GM12878 (cell line): Measurements from ENCODE around the gene GAL3ST2. TPM values are rescaled to one million over a fixed set of nuclear protein-coding genes. Genes with fewer than 3 reads are reported as not detected.

ENCODE experiments used
- ATF7 ChIP-seq: fragments of 450-650 bp; IDR thresholded peaks from 2 replicates; pipeline ENCODE4 v1.6.1; 2016; ENCODE audit warnings: low read depth, mild to moderate bottlenecking
- BMI1 ChIP-seq: fragments of 450-650 bp; IDR thresholded peaks from 2 replicates; pipeline ENCODE4 v1.6.1; 2016; ENCODE audit warnings: mild to moderate bottlenecking, moderate library complexity, borderline replicate concordance
- BRCA1 ChIP-seq: IDR thresholded peaks from 2 replicates; pipeline ENCODE4 v1.6.1; 2011; ENCODE audit warnings: low read depth, low read length, improper control_type of control experiment
- CHD1 ChIP-seq: IDR thresholded peaks from 2 replicates; pipeline ENCODE4 v1.6.1; 2012; ENCODE audit warnings: low read depth, low read length, improper control_type of control experiment
- CREM ChIP-seq: IDR thresholded peaks from 2 replicates; pipeline ENCODE4 v1.6.1; 2014; ENCODE audit warnings: antibody characterized with exemption, low read depth
- DPF2 ChIP-seq: fragments of 450-650 bp; IDR thresholded peaks from 2 replicates; pipeline ENCODE4 v1.6.1; 2017; ENCODE audit warnings: mild to moderate bottlenecking
- EP300 ChIP-seq, 2 experiments: fragments of 150-350 bp in 1 of 2; IDR thresholded peaks; 2 replicates each; pipeline ENCODE4 v1.6.1; 2011 to 2012; ENCODE audit warnings: low read depth in 2 of 2, low read length in 2 of 2, borderline replicate concordance in 1 of 2, improper control_type of control experiment in 1 of 2, inconsistent platforms in 1 of 2; ENCODE audit not compliant: control insufficient read depth in 1 of 2
- IRF4 ChIP-seq: IDR thresholded peaks from 2 replicates; pipeline ENCODE4 v1.6.1; 2011; ENCODE audit warnings: low read depth, low read length
- KAT2A ChIP-seq: conservative IDR thresholded peaks from 2 replicates; pipeline ENCODE4 v1.6.1; 2011; ENCODE audit warnings: low read depth, low read length; ENCODE audit not compliant: control insufficient read depth
- LARP7 ChIP-seq: fragments of 450-650 bp; IDR thresholded peaks from 2 replicates; pipeline ENCODE4 v1.6.1; 2017; ENCODE audit warnings: mild to moderate bottlenecking
- MEF2B ChIP-seq: fragments of 450-650 bp; IDR thresholded peaks from 2 replicates; pipeline ENCODE4 v1.6.1; 2018; ENCODE audit warnings: mild to moderate bottlenecking, moderate library complexity; ENCODE audit not compliant: partially characterized antibody, poor library complexity, severe bottlenecking
- MTA2 ChIP-seq: fragments of 450-650 bp; IDR thresholded peaks from 2 replicates; pipeline ENCODE4 v1.6.1; 2016; ENCODE audit warnings: low read depth, mild to moderate bottlenecking, moderate library complexity
- MTA3 ChIP-seq: IDR thresholded peaks from 2 replicates; pipeline ENCODE4 v1.6.1; 2012; ENCODE audit warnings: low read length, inconsistent platforms, borderline replicate concordance
- NR2C2 ChIP-seq: IDR thresholded peaks from 2 replicates; pipeline ENCODE4 v1.6.1; 2011; ENCODE audit warnings: borderline replicate concordance, low read depth; ENCODE audit not compliant: control insufficient read depth, insufficient read length
- POU2F2 ChIP-seq: IDR thresholded peaks from 3 replicates; pipeline ENCODE4 v1.6.1; 2011; ENCODE audit warnings: low read depth, mild to moderate bottlenecking, low read length, borderline replicate concordance
- SMAD5 ChIP-seq: IDR thresholded peaks from 2 replicates; pipeline ENCODE4 v1.6.1; 2016; ENCODE audit warnings: antibody characterized with exemption, low read depth
- SPI1 ChIP-seq: IDR thresholded peaks from 2 replicates; pipeline ENCODE4 v1.6.1; 2011; ENCODE audit warnings: low read depth, mild to moderate bottlenecking, low read length, moderate library complexity, borderline replicate concordance; ENCODE audit not compliant: insufficient read depth
- TARDBP ChIP-seq: IDR thresholded peaks from 2 replicates; pipeline ENCODE4 v1.6.1; 2016; ENCODE audit warnings: borderline replicate concordance
- YBX1 ChIP-seq: fragments of 450-650 bp; IDR thresholded peaks from 2 replicates; pipeline ENCODE4 v1.6.1; 2016; ENCODE audit warnings: antibody characterized with exemption
- YY1 ChIP-seq: IDR thresholded peaks from 2 replicates; pipeline ENCODE4 v1.6.1; 2011; ENCODE audit warnings: low read depth, mild to moderate bottlenecking, low read length
- polyA plus RNA-seq, 11 experiments: library from polyadenylated mRNA; depleted of rRNA in 4 of 11; unstranded in 6 of 11; stranded (reverse) in 5 of 11; fragments of >200 nt; fragmentation: Nextera tagmentation in 4 of 11; fragmentation: Illumina TruSeq in 1 of 11; extraction: Ambion mirVana in 4 of 11; extraction: Trizol in 1 of 11; gene quantifications; 1 replicate in 1 of 11; 2 replicates in 10 of 11; pipeline versions ENCODE4 v1.2.1 to v1.2.3, GENCODE V29; 2011 to 2016; ENCODE audit warnings: inconsistent platforms in 2 of 11, missing spikeins in 2 of 11, low read depth in 1 of 11
- total RNA-seq, 4 experiments: library from RNA; depleted of rRNA in 3 of 4; stranded (reverse); fragments of >200 nt in 3 of 4; fragmentation: Illumina TruSeq in 1 of 4; extraction: Trizol in 1 of 4; gene quantifications; 2 replicates each; pipeline versions ENCODE4 v1.2.1 to v1.2.3, GENCODE V29; 2013 to 2021
- TF ChIP-seq, protein P1 (sequence below): IDR thresholded peaks from 2 replicates; pipeline ENCODE4 v1.6.1; 2012; ENCODE audit warnings: low read depth, low read length, improper control_type of control experiment
- TF ChIP-seq, protein P2 (sequence below): IDR thresholded peaks from 2 replicates; pipeline ENCODE4 v1.6.1; 2011; ENCODE audit warnings: low read depth, low read length, improper control_type of control experiment, borderline replicate concordance
- TF ChIP-seq, protein P3 (sequence below): fragments of 450-650 bp; IDR thresholded peaks from 2 replicates; pipeline ENCODE4 v1.6.1; 2018; ENCODE audit warnings: borderline replicate concordance, mild to moderate bottlenecking; ENCODE audit not compliant: partially characterized antibody
- TF ChIP-seq, protein P4 (sequence below): IDR thresholded peaks from 2 replicates; pipeline ENCODE4 v1.6.1; 2011; ENCODE audit warnings: low read depth, mild to moderate bottlenecking, low read length, moderate library complexity, borderline replicate concordance; ENCODE audit errors: extremely low read depth
- TF ChIP-seq, protein P5 (sequence below): fragments of 450-650 bp; IDR thresholded peaks from 2 replicates; pipeline ENCODE4 v1.6.1; 2017; ENCODE audit warnings: mild to moderate bottlenecking, low read depth, inconsistent platforms; ENCODE audit not compliant: poor library complexity, severe bottlenecking

The GAL3ST2 gene
- total and polyA plus RNA-seq, 10 of the 15 experiments (the other 5 are each of a cell fraction or from before 2014, with no cell fraction given): 0.09 to 0.36 (median 0.11) TPM; not detected in 7

DNA sequence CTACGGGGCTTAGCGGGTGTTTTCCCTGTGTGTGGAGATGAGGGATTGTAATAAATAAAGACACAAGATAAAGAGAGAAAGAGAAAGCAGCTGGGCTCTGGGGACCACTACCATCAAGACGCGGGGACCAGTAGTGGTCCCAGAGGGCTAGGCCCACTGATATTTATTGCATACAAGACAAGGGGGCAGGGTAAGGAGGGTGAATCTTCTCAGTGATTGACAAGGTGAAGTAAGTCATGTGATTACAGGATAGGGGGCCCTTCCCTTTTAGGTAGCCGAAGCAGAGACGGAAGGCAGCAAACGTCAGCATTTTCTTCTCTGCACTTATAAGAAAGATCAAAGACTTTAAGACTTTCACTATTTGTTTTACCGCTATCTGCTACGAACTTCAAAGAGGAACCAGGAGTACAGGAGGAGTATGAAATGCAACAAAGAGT, 4.5 kb upstream of the GAL3ST2 start (continued):
- TF ChIP-seq, protein P1, sequence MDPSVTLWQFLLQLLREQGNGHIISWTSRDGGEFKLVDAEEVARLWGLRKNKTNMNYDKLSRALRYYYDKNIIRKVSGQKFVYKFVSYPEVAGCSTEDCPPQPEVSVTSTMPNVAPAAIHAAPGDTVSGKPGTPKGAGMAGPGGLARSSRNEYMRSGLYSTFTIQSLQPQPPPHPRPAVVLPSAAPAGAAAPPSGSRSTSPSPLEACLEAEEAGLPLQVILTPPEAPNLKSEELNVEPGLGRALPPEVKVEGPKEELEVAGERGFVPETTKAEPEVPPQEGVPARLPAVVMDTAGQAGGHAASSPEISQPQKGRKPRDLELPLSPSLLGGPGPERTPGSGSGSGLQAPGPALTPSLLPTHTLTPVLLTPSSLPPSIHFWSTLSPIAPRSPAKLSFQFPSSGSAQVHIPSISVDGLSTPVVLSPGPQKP: no peak
- TF ChIP-seq BRCA1 (no peak), MTA2 (peak; percentile 16; the same call in 1 of the 2 replicates), NR2C2 (no peak), YY1 (no peak), MEF2B (no peak), LARP7 (no peak), KAT2A (no peak), POU2F2 (no peak), ATF7 (peak; percentile 29; the same call in 1 of the 2 replicates), YBX1 (no peak), TARDBP (no peak), MTA3 (no peak), CREM (peak; percentile 39; the same call in 1 of the 2 replicates), EP300 (IDR thresholded peaks at IDR 0.05; ENCODE audit: borderline replicate concordance in 1 of 2, control insufficient read depth in 1 of 2, low read depth in 2 of 2, low read length in 2 of 2) (no peak; a peak in 1 of 4 replicates), CHD1 (no peak), SMAD5 (no peak), DPF2 (no peak), BMI1 (no peak), SPI1 (peak; percentile 36; the same call in 1 of the 2 replicates), IRF4 (no peak)
- TF ChIP-seq, protein P2, sequence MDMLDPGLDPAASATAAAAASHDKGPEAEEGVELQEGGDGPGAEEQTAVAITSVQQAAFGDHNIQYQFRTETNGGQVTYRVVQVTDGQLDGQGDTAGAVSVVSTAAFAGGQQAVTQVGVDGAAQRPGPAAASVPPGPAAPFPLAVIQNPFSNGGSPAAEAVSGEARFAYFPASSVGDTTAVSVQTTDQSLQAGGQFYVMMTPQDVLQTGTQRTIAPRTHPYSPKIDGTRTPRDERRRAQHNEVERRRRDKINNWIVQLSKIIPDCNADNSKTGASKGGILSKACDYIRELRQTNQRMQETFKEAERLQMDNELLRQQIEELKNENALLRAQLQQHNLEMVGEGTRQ: no peak; the same call in 1 of the 2 replicates
- TF ChIP-seq, protein P3, sequence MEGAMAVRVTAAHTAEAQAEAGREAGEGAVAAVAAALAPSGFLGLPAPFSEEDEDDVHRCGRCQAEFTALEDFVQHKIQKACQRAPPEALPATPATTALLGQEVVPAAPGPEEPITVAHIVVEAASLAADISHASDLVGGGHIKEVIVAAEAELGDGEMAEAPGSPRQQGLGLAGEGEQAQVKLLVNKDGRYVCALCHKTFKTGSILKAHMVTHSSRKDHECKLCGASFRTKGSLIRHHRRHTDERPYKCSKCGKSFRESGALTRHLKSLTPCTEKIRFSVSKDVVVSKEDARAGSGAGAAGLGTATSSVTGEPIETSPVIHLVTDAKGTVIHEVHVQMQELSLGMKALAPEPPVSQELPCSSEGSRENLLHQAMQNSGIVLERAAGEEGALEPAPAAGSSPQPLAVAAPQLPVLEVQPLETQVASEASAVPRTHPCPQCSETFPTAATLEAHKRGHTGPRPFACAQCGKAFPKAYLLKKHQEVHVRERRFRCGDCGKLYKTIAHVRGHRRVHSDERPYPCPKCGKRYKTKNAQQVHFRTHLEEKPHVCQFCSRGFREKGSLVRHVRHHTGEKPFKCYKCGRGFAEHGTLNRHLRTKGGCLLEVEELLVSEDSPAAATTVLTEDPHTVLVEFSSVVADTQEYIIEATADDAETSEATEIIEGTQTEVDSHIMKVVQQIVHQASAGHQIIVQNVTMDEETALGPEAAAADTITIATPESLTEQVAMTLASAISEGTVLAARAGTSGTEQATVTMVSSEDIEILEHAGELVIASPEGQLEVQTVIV: no peak
- TF ChIP-seq, protein P4, sequence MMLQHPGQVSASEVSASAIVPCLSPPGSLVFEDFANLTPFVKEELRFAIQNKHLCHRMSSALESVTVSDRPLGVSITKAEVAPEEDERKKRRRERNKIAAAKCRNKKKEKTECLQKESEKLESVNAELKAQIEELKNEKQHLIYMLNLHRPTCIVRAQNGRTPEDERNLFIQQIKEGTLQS: no peak
- TF ChIP-seq, protein P5, sequence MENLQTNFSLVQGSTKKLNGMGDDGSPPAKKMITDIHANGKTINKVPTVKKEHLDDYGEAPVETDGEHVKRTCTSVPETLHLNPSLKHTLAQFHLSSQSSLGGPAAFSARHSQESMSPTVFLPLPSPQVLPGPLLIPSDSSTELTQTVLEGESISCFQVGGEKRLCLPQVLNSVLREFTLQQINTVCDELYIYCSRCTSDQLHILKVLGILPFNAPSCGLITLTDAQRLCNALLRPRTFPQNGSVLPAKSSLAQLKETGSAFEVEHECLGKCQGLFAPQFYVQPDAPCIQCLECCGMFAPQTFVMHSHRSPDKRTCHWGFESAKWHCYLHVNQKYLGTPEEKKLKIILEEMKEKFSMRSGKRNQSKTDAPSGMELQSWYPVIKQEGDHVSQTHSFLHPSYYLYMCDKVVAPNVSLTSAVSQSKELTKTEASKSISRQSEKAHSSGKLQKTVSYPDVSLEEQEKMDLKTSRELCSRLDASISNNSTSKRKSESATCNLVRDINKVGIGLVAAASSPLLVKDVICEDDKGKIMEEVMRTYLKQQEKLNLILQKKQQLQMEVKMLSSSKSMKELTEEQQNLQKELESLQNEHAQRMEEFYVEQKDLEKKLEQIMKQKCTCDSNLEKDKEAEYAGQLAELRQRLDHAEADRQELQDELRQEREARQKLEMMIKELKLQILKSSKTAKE: peak; percentile 18
